Activated T-helper 1 cell treated with Interleukin-2 at 50 U/mL for 16 hours (primary cell): ENCODE results near the gene SLC44A1.

Experiments used
- DNase-seq: peaks from one replicate; pipeline ENCODE4 v3.0.0-alpha.2; 2020; ENCODE audit warnings: low read depth

The SLC44A1 gene

GRCh38 chr9:105244003-105244733 is at the start of gene SLC44A1:
Gene SLC44A1, plus strand, starts transcription at chr9:105244651. Its CDS starts 218 bp downstream, at chr9:105244869.
- DNase-seq = peak; percentile 92

GRCh38 chr9:105195259-105195658 is 49.2 kb upstream of the SLC44A1 start:
- DNase-seq = no peak

GRCh38 chr9:105198023-105198422 is 46.4 kb upstream of the SLC44A1 start:
- DNase-seq = no peak

GRCh38 chr9:105198865-105199264 is 45.6 kb upstream of the SLC44A1 start:
- no peak for DNase-seq

GRCh38 chr9:105204416-105204815 is 40.0 kb upstream of the SLC44A1 start:
- no peak for DNase-seq

GRCh38 chr9:105205787-105206495 is 38.5 kb upstream of the SLC44A1 start:
- no peak for DNase-seq

GRCh38 chr9:105206496-105206820 is 38.0 kb upstream of the SLC44A1 start:
- DNase-seq = no peak

- no peak for DNase-seq
Measured at GRCh38 chr9:105206821-105207699, 37.4 kb upstream of the SLC44A1 start.

GRCh38 chr9:105216440-105217178 is 27.8 kb upstream of the SLC44A1 start:
- DNase-seq = no peak

GRCh38 chr9:105218673-105219072 is 25.8 kb upstream of the SLC44A1 start:
- DNase-seq = no peak

- no peak for DNase-seq
Measured at GRCh38 chr9:105219291-105219805, 25.1 kb upstream of the SLC44A1 start.

GRCh38 chr9:105220451-105220850 is 24.0 kb upstream of the SLC44A1 start:
- DNase-seq = no peak

- DNase-seq = no peak
Measured at GRCh38 chr9:105223544-105224140, 20.8 kb upstream of the SLC44A1 start.

GRCh38 chr9:105226055-105226454 is 18.4 kb upstream of the SLC44A1 start:
- DNase-seq = no peak

GRCh38 chr9:105232207-105232606 is 12.2 kb upstream of the SLC44A1 start:
- no peak for DNase-seq

GRCh38 chr9:105233873-105234272 is 10.6 kb upstream of the SLC44A1 start:
- DNase-seq = no peak

- DNase-seq = no peak
Measured at GRCh38 chr9:105236261-105236660, 8.2 kb upstream of the SLC44A1 start.

- no peak for DNase-seq
Measured at GRCh38 chr9:105237246-105237645, 7.2 kb upstream of the SLC44A1 start.

GRCh38 chr9:105238302-105238701 is 6.1 kb upstream of the SLC44A1 start:
- no peak for DNase-seq

- no peak for DNase-seq
Measured at GRCh38 chr9:105241356-105242043, 3.0 kb upstream of the SLC44A1 start.

- no peak for DNase-seq
Measured at GRCh38 chr9:105242062-105242461, 2.4 kb upstream of the SLC44A1 start.
